ENCODE data around the gene ABCB11. TPM values are rescaled to one million over a fixed set of nuclear protein-coding genes. Genes with fewer than 3 reads are reported as not detected.

The ABCB11 gene
- total and polyA plus RNA-seq, 9 of the 15 experiments (the other 6 are each of a cell fraction or from before 2014, with no cell fraction given) = 0.04 to 0.51 (median 0.10) TPM; not detected in 1

DNA sequence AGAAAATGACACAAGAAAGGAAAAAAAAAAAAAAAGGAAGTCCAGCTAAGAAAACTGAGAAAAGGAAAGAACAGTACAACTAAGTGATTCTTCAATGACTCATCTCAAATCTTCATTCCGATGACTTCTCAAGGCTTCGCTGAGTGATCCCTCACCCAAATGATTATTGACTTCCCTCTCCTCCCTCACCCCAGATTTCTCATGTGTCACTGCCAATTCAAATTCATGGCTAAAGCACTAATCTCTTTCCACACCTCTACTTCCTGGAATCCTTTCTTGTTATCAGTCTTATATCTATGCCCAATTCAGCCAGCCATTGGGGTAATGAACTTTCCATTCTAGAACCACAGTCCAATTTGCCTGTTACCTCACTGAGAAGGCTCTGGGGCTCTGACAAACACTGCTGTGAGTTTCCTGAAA lies 7.2 kb upstream of the ABCB11 start:
- Histone ChIP-seq H3K79me2 (ENCODE audit: control insufficient read depth, insufficient read depth, low read length) (no peaks in the 10 kb centered on the region), H3K27me3 (ENCODE audit: control insufficient read depth in 2 of 2, insufficient read depth in 2 of 2, low read length in 2 of 2) (no peaks in the 10 kb centered on the region), H3K4me3 (no peak overlapping the region), H4K20me1 (replicated peaks; ENCODE audit: control insufficient read depth, insufficient read depth, low read length) (no peaks in the 10 kb centered on the region), H3K9me1 (ENCODE audit: control insufficient read depth, insufficient read depth, low read length) (no peaks in the 10 kb centered on the region), H3K4me1 (replicated peaks in 1 of 2; ENCODE audit: control insufficient read depth in 2 of 2, insufficient read depth in 2 of 2, low read length in 2 of 2) (peaks cover 0 to 22% of the 10 kb centered on the region in 2 experiments; a peak in 4 of 5 replicates), H3K27ac (ENCODE audit: extremely low read depth, low read depth, low read length) (0 out of 3 replicates have a peak overlapping the region, but pooled peaks have one; percentile 25), H2AFZ (ENCODE audit: low read depth, low read length) (no peak overlapping the region), H3K9ac (ENCODE audit: insufficient read depth in 1 of 2, low read depth in 2 of 2, low read length in 2 of 2) (no peak overlapping the region), H3K4me2 (ENCODE audit: insufficient read depth, low read length) (no peak overlapping the region), H3K36me3 (ENCODE audit: control insufficient read depth, insufficient read depth, low read length) (no peaks in the 10 kb centered on the region), H3K9me3 (replicated peaks; ENCODE audit: control insufficient read depth, insufficient read depth, low read depth, low read length) (peaks cover 10% of the 10 kb centered on the region)
- peak; percentile 52 for ATAC-seq
- no TSS peak for BruUV-seq (replicated peaks)
- ChIA-PET POLR2A (no interaction called here), CTCF (ENCODE audit: low intra/inter-chr PET ratio) (no interaction called here)
- intact Hi-C loops (cut with micrococcal nuclease) (no loop called here), in situ Hi-C loops (cut with MboI) (no loop called here)
- peak in 2 of 4 experiments; percentile 44 to 52 for DNase-seq (ENCODE audit: extremely low read depth in 1 of 4, low spot score in 3 of 4)
- no peak for FAIRE-seq
- 4% methylated on average over 2 of the region's 2 CpGs for WGBS (ENCODE audit: insufficient coverage, low coverage, missing lambda C conversion rate)
- TF ChIP-seq ZNF140 (CRISPR knock-in tag; IDR thresholded peaks at IDR 0.05) (no peak), ZNF253 (CRISPR knock-in tag; conservative IDR thresholded peaks at IDR 0.05) (no peak), RB1 (IDR thresholded peaks at IDR 0.05; ENCODE audit: low read depth) (no peak), RAD21 (CRISPR knock-in tag; conservative IDR thresholded peaks at IDR 0.05 in 1 of 2, IDR thresholded peaks at IDR 0.05 in 1 of 2) (no peak), ZNF316 (IDR thresholded peaks at IDR 0.05) (no peak), BHLHE40 (IDR thresholded peaks at IDR 0.05; ENCODE audit: low read length) (no peak), KDM5B (IDR thresholded peaks at IDR 0.05; ENCODE audit: insufficient replicate concordance, low read depth, low read length) (no peak), CBFA2T2 (conservative IDR thresholded peaks at IDR 0.05) (0 out of 2 replicates have a peak, but pooled peaks have one; percentile 16), ZNF143 (CRISPR knock-in tag; IDR thresholded peaks at IDR 0.05) (no peak), ZEB2 (IDR thresholded peaks at IDR 0.05) (no peak), PYGO2 (tag; IDR thresholded peaks at IDR 0.05) (no peak), HOXB6 (CRISPR knock-in tag; IDR thresholded peaks at IDR 0.05; ENCODE audit: borderline replicate concordance) (no peak), MYC (IDR thresholded peaks at IDR 0.05; ENCODE audit: low read depth, low read length) (0 out of 2 replicates have a peak, but pooled peaks have one; percentile 32), MYC (CRISPR knock-in tag; IDR thresholded peaks at IDR 0.05; ENCODE audit: borderline replicate concordance, low read depth) (no peak), MCM2 (IDR thresholded peaks at IDR 0.05; ENCODE audit: low read depth) (no peak), PTBP1 (IDR thresholded peaks at IDR 0.05; ENCODE audit: low read depth, low read length) (no peak), ZNF77 (CRISPR knock-in tag; IDR thresholded peaks at IDR 0.05) (no peak)
- TF ChIP-seq, protein P1, sequence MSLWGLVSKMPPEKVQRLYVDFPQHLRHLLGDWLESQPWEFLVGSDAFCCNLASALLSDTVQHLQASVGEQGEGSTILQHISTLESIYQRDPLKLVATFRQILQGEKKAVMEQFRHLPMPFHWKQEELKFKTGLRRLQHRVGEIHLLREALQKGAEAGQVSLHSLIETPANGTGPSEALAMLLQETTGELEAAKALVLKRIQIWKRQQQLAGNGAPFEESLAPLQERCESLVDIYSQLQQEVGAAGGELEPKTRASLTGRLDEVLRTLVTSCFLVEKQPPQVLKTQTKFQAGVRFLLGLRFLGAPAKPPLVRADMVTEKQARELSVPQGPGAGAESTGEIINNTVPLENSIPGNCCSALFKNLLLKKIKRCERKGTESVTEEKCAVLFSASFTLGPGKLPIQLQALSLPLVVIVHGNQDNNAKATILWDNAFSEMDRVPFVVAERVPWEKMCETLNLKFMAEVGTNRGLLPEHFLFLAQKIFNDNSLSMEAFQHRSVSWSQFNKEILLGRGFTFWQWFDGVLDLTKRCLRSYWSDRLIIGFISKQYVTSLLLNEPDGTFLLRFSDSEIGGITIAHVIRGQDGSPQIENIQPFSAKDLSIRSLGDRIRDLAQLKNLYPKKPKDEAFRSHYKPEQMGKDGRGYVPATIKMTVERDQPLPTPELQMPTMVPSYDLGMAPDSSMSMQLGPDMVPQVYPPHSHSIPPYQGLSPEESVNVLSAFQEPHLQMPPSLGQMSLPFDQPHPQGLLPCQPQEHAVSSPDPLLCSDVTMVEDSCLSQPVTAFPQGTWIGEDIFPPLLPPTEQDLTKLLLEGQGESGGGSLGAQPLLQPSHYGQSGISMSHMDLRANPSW (CRISPR knock-in tag; IDR thresholded peaks at IDR 0.05) = no peak
- TF ChIP-seq, protein P2, sequence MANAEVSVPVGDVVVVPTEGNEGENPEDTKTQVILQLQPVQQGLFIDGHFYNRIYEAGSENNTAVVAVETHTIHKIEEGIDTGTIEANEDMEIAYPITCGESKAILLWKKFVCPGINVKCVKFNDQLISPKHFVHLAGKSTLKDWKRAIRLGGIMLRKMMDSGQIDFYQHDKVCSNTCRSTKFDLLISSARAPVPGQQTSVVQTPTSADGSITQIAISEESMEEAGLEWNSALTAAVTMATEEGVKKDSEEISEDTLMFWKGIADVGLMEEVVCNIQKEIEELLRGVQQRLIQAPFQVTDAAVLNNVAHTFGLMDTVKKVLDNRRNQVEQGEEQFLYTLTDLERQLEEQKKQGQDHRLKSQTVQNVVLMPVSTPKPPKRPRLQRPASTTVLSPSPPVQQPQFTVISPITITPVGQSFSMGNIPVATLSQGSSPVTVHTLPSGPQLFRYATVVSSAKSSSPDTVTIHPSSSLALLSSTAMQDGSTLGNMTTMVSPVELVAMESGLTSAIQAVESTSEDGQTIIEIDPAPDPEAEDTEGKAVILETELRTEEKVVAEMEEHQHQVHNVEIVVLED (CRISPR knock-in tag; IDR thresholded peaks at IDR 0.05) = no peak
- TF ChIP-seq, protein P3, sequence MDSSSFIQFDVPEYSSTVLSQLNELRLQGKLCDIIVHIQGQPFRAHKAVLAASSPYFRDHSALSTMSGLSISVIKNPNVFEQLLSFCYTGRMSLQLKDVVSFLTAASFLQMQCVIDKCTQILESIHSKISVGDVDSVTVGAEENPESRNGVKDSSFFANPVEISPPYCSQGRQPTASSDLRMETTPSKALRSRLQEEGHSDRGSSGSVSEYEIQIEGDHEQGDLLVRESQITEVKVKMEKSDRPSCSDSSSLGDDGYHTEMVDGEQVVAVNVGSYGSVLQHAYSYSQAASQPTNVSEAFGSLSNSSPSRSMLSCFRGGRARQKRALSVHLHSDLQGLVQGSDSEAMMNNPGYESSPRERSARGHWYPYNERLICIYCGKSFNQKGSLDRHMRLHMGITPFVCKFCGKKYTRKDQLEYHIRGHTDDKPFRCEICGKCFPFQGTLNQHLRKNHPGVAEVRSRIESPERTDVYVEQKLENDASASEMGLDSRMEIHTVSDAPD (CRISPR knock-in tag; IDR thresholded peaks at IDR 0.05) = no peak
